Suprapubic skin (tissue), 4 donors: Measurements from ENCODE around the gene MINK1. TPM values are rescaled to one million over a fixed set of nuclear protein-coding genes. Genes with fewer than 3 reads are reported as not detected.

Experiments
- DNase-seq, 2 donors: peaks; one replicate each; pipeline ENCODE4 v3.0.0-alpha.2; 2019; ENCODE audit warnings: low spot score in 2 of 2
- H3K27ac ChIP-seq: fragments of 200-600 bp; sonication (generic); one replicate; pipeline ENCODE4 v1.5.1; 2019
- H3K27me3 ChIP-seq: fragments of 200-600 bp; sonication (generic); one replicate; pipeline ENCODE4 v1.5.1; 2019
- H3K36me3 ChIP-seq: fragments of 200-600 bp; sonication (generic); one replicate; pipeline ENCODE4 v1.5.1; 2019
- H3K4me1 ChIP-seq: fragments of 200-600 bp; sonication (generic); one replicate; pipeline ENCODE4 v1.5.1; 2019
- H3K4me3 ChIP-seq: fragments of 200-600 bp; sonication (generic); one replicate; pipeline ENCODE4 v1.5.1; 2019; ENCODE audit warnings: mild to moderate bottlenecking
- H3K9me3 ChIP-seq: fragments of 200-600 bp; sonication (generic); one replicate; pipeline ENCODE4 v1.5.1; 2019
- CTCF ChIP-seq, 2 donors: fragments of 200-600 bp in 1 of 2; fragments of 450-650 bp in 1 of 2; sonication (generic) in 1 of 2; IDR thresholded peaks; one replicate each; pipeline ENCODE4 v1.5.1; 2016 to 2019; ENCODE audit warnings: antibody characterized with exemption in 2 of 2, mild to moderate bottlenecking in 1 of 2, moderate library complexity in 1 of 2
- EP300 ChIP-seq: sonication (generic); formaldehyde crosslinking; IDR thresholded peaks from one replicate; pipeline ENCODE4 v1.6.1; 2017; ENCODE audit warnings: antibody characterized with exemption
- POLR2A ChIP-seq, 2 donors: fragments of 450-650 bp; IDR thresholded peaks; one replicate each; pipeline ENCODE4 v1.6.1; 2017; ENCODE audit warnings: antibody characterized with exemption in 2 of 2, mild to moderate bottlenecking in 2 of 2, moderate library complexity in 2 of 2
- POLR2AphosphoS5 ChIP-seq, 3 donors: sonication (generic); formaldehyde crosslinking; IDR thresholded peaks; one replicate each; pipeline ENCODE4 v1.6.1; 2017; ENCODE audit warnings: antibody characterized with exemption in 3 of 3
- WGBS: methylation state at CpG from one replicate; pipeline ENCODE4 v1.1.5; 2018; 5-methylcytosine and 5-hydroxymethylcytosine counted together
- total RNA-seq, 4 donors: library from RNA; depleted of rRNA; stranded (reverse); fragments of >200 nt; gene quantifications; one replicate each; pipeline ENCODE4 v1.1.0, GENCODE V29; 2016

MINK1 gene
- 100 to 1,000 TPM; 141 to 352 (median 169) TPM for total RNA-seq

GRCh38 chr17:4833178-4833940, at the start of gene MINK1:
Gene MINK1, plus strand, starts transcription at chr17:4833340. Its CDS starts 244 bp downstream, at chr17:4833584.
- Histone ChIP-seq H3K36me3 (no peaks in the 10 kb centered on the region), H3K27ac (peak within 1 kb of the TSS; percentile 90), H3K4me1 (peaks cover 44% of the 10 kb centered on the region), H3K9me3 (no peaks in the 10 kb centered on the region), H3K4me3 (peak within 1 kb of the TSS; percentile 81), H3K27me3 (no peaks in the 10 kb centered on the region)
- 1% methylated on average over 49 of the region's 91 CpGs for WGBS
- DNase-seq = peak; percentile 89 to 91
- TF ChIP-seq POLR2AphosphoS5 (IDR thresholded peaks at IDR 0.05) (no peak), POLR2A (IDR thresholded peaks at IDR 0.05) (peak in 1 of 2 donors; percentile 71)

GRCh38 chr17:4785311-4786105, 47.6 kb upstream of the MINK1 start:
- TF ChIP-seq EP300 (no peak), CTCF (IDR thresholded peaks at IDR 0.05) (no peak), POLR2A (IDR thresholded peaks at IDR 0.05) (no peak), POLR2AphosphoS5 (IDR thresholded peaks at IDR 0.05) (no peak)
- Histone ChIP-seq H3K27ac (no peak overlapping the region), H3K27me3 (peaks cover 30% of the 10 kb centered on the region), H3K36me3 (no peaks in the 10 kb centered on the region), H3K9me3 (no peaks in the 10 kb centered on the region), H3K4me3 (peak overlapping the region; percentile 32), H3K4me1 (peaks cover 35% of the 10 kb centered on the region)
- WGBS = 4% methylated on average over 19 of the region's 61 CpGs
- no peak for DNase-seq

- peaks cover 27% of the 10 kb centered on the region for H3K27me3 ChIP-seq
- H3K4me1 ChIP-seq = peaks cover 38% of the 10 kb centered on the region
- no peaks in the 10 kb centered on the region for H3K9me3 ChIP-seq
- peak within 1 kb of the TSS; percentile 32 for H3K4me3 ChIP-seq
- H3K36me3 ChIP-seq = no peaks in the 10 kb centered on the region
- DNase-seq = no peak
- 3% methylated on average over 9 of the region's 24 CpGs for WGBS
- TF ChIP-seq POLR2A (IDR thresholded peaks at IDR 0.05) = no peak
- no peak within 1 kb of the TSS for H3K27ac ChIP-seq
These were observed 47.0 kb upstream of the MINK1 start, which contains the start of gene VMO1 for GRCh38 chr17:4786106-4786511. Gene VMO1, minus strand, starts transcription at chr17:4786364. Its CDS starts 12 bp downstream, at chr17:4786352.

DNA sequence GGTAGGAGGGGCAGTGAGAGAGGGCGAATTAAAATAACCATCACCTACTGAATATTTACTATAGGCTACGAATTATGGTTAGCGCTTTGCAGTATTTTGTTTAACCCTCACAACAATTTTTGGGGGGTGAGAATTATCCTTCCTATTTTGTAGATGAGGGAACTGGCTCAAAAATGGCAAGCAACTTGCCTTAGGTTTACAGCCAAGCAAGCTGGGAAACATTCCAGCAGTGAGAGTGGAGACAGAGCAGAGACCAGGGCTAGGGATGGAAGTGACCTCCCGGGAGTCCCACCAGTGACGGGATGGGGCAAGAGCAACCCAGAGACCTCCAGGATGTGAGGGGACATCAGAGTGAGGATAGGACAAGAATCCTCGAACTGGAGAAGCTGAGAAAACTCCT, 46.6 kb upstream of the MINK1 start:
- TF ChIP-seq CTCF (IDR thresholded peaks at IDR 0.05) (no peak), POLR2AphosphoS5 (IDR thresholded peaks at IDR 0.05) (no peak), POLR2A (IDR thresholded peaks at IDR 0.05) (no peak), EP300 (no peak)
- Histone ChIP-seq H3K27ac (no peak overlapping the region), H3K9me3 (no peaks in the 10 kb centered on the region), H3K4me3 (peak overlapping the region; percentile 32), H3K27me3 (peaks cover 27% of the 10 kb centered on the region), H3K4me1 (peaks cover 38% of the 10 kb centered on the region), H3K36me3 (no peaks in the 10 kb centered on the region)
- 28% methylated on average over 6 of the region's 6 CpGs for WGBS
- no peak for DNase-seq

DNA sequence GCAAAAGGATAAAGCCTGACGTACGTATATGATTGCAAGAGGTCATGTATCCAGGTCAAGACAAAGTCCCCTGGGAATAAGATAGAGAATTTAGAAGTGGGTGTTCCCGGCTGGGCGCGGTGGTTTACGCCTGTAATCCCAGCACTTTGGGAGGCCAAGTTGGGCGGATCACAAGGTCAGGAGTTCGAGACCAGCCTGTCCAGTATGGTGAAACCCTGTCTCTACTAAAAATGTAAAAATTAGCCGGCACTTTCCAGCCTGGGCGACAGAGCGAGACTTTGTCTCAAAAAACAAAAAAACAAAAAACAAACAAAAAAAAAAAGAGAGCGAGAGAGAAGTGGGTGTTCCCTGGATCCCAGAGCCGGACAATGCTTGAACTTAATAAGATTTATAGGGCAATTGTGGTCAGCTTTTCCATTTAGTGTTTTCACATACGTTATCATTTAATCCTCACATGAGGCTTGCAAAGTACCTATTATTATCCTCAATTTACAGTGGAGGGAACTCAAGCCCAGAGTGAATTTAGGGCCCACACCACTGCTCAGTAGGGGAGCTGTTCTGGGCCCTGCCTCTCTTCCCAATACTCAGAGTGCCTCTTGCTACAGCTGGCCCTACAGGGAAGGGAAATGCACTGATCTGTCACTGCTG, 44.9 kb upstream of the MINK1 start:
- Histone ChIP-seq H3K27ac (no peak overlapping the region), H3K4me1 (peaks cover 38% of the 10 kb centered on the region), H3K9me3 (no peaks in the 10 kb centered on the region), H3K27me3 (peaks cover 15% of the 10 kb centered on the region), H3K4me3 (peak overlapping the region; percentile 91), H3K36me3 (no peaks in the 10 kb centered on the region)
- TF ChIP-seq CTCF (IDR thresholded peaks at IDR 0.05) = no peak
- no peak for TF ChIP-seq EP300
- no peak for TF ChIP-seq POLR2AphosphoS5 (IDR thresholded peaks at IDR 0.05)
- TF ChIP-seq POLR2A (IDR thresholded peaks at IDR 0.05) = no peak
- WGBS = 73% methylated on average over 14 of the region's 14 CpGs
- DNase-seq = no peak
